ENCODE data around the gene EFS.

EFS gene

DNA sequence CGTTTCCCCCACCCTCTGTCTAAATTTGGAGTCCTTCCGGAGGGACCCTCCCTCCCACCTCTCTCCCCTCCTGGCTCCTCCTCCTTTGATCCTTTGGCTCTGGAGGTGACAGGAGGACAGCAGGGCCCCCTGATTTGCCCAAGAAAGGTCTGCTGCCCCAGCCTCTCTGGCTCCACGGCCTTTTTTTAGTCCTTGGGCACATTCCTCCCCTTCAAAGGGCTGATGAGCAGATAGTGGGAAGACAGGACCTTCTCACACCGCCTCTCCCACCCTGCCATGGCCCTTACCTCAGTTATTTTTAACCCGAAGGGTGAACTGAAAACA lies 43.3 kb upstream of the EFS start:
- H3K4me3 ChIP-seq (ENCODE audit: low read depth, low read length) = no peak overlapping the region
- TF ChIP-seq, protein P1, sequence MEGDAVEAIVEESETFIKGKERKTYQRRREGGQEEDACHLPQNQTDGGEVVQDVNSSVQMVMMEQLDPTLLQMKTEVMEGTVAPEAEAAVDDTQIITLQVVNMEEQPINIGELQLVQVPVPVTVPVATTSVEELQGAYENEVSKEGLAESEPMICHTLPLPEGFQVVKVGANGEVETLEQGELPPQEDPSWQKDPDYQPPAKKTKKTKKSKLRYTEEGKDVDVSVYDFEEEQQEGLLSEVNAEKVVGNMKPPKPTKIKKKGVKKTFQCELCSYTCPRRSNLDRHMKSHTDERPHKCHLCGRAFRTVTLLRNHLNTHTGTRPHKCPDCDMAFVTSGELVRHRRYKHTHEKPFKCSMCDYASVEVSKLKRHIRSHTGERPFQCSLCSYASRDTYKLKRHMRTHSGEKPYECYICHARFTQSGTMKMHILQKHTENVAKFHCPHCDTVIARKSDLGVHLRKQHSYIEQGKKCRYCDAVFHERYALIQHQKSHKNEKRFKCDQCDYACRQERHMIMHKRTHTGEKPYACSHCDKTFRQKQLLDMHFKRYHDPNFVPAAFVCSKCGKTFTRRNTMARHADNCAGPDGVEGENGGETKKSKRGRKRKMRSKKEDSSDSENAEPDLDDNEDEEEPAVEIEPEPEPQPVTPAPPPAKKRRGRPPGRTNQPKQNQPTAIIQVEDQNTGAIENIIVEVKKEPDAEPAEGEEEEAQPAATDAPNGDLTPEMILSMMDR (IDR thresholded peaks at IDR 0.05; ENCODE audit: control insufficient read depth, extremely low read depth, insufficient read depth) = no peak

DNA sequence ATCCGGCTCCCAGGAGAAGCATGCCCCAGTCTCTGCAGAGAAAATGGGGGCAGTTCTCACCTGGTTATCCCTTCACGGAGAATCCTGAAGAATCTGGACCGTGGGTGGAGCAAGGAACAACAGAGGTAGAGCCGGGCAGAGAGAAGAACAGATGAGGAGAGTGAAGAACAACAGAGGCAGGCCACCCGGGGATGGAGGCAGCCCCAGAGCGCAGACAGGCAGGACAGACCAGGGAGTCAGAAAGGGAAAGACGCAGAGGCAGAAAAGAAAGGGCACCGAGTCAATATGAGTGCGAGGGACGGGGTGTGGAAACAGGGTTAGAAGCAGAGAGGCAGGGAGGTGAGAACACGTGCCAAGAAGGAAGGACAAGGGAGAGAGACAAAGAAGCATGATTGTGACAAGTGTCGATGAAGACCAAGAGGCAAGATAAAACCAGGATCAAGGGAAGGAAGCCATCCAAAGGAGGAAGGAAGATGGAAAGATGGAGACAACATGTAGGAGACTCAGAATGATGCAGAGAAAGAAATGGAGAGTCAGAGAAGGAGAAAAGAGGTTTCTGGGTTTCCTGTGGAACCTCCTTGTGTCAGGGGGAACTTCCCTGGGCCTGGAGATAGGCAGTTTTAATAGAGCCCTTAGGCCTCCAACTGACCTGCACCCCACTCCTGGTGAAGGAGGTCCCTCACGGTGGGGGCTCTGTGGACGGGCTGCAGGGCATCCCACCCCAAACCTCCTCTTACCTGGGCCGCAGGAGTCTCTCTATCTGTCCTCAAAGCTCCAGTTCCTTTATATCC lies 42.7 kb upstream of the EFS start, which contains the start of gene MYH6:
TSS of gene MYH6 (minus strand) at position 758 of the 791 bp plus-strand sequence. CDS start 1,050 bp downstream, outside the sequence.
- no peak within 1 kb of the TSS for H3K4me3 ChIP-seq (ENCODE audit: low read depth, low read length)
- TF ChIP-seq, protein P1 (IDR thresholded peaks at IDR 0.05; ENCODE audit: control insufficient read depth, extremely low read depth, insufficient read depth) = no peak
- no peak for DNase-seq (ENCODE audit: low read depth)

More for the DNA sequence above, 43.3 kb upstream of the EFS start:
- no peak for DNase-seq (ENCODE audit: low read depth)

DNA sequence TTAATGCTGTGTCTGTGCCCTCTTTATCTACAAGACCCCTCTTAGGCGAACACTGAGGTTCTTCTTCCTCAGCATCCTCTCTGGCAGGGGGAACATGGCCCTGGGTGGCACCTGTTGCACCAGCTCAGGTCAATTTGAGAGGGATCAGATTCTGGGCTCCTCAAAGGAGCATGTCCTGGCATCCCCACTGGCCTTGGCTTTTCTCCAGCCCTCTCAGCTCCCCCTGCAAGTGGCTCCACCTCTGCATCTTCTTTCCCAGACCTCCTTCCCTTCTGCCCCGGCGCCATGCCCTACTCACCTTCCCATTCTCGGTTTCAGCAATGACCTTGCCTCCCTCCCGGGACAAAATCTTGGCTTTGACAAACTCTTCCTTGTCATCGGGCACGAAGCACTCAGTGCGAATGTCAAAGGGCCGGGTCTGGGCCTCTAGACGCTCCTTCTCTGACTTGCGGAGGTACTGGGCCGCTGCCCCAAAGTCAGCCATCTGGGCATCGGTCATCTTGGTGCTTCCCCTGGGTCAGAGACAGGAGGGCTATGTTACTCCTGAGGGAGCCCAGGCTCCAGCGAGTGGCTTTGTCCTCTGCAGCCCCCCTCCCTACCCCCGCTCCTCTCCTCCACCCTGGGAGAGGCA lies 41.9 kb upstream of the EFS start:
- TF ChIP-seq, protein P1 (IDR thresholded peaks at IDR 0.05; ENCODE audit: control insufficient read depth, extremely low read depth, insufficient read depth) = no peak
- H3K4me3 ChIP-seq (ENCODE audit: low read depth, low read length) = no peak overlapping the region
- DNase-seq (ENCODE audit: low read depth) = no peak

DNA sequence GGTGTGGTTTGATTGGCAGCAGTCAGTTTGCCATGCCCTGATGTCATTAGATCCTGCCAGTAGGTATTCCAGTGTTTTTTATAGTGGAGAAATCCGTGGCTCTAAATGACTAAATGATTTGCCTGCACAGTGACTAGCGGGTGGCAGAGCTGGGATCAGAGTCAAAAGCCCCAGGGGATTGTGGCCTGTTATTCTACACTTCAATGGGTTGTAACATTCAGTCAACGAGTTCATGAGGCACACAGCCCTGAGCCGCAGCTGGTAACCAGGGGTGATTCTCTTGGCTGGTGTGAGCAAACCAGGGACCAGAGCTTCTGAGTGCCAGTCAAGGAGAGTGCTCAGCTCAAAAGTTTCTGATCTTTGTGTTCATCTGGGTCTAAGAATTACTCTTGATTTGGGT lies 41.3 kb upstream of the EFS start:
- TF ChIP-seq, protein P1 (IDR thresholded peaks at IDR 0.05; ENCODE audit: control insufficient read depth, extremely low read depth, insufficient read depth) = no peak
- H3K4me3 ChIP-seq (ENCODE audit: low read depth, low read length) = no peak overlapping the region
- DNase-seq (ENCODE audit: low read depth) = no peak

DNA sequence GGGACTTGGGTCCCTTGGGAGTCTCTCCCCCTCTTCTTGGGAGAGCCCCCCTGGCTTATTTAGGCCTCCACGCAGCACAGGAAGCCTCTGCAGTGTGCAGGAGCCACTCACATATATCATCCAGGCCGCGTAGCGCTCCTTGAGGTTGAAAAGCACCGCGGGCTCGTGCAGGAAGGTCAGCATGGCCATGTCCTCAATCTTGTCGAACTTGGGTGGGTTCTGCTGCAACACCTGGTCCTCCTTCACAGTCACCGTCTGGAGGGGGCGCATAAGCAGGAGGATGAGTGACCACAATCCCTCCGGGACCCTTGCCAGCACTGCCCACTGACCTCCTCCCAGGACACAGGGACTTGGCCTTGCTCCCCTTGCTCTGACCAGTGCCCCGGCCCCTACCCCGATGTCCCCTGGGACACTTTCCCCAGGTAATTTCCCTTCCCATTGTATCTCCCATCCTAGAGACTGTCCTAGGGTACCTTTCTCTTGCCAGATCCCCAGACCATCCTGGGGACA lies 40.6 kb upstream of the EFS start:
- DNase-seq (ENCODE audit: low read depth) = no peak
- H3K4me3 ChIP-seq (ENCODE audit: low read depth, low read length) = no peak overlapping the region
- TF ChIP-seq, protein P1 (IDR thresholded peaks at IDR 0.05; ENCODE audit: control insufficient read depth, extremely low read depth, insufficient read depth) = no peak

- TF ChIP-seq, protein P1 (IDR thresholded peaks at IDR 0.05; ENCODE audit: control insufficient read depth, extremely low read depth, insufficient read depth) = no peak
- DNase-seq (ENCODE audit: low read depth) = no peak
- no peak overlapping the region for H3K4me3 ChIP-seq (ENCODE audit: low read depth, low read length)
Measured at GRCh38 chr14:23405096-23405495, 40.1 kb upstream of the EFS start.
